ENCODE measurements around the gene ELK3. TPM values are rescaled to one million over a fixed set of nuclear protein-coding genes. Genes with fewer than 3 reads are reported as not detected.
A peak's percentile ranks its signal among the peaks of the same experiment; 100 is the strongest.

ELK3 gene
- total RNA-seq, 1 donor from 2014 or later: 3.7 TPM

DNA sequence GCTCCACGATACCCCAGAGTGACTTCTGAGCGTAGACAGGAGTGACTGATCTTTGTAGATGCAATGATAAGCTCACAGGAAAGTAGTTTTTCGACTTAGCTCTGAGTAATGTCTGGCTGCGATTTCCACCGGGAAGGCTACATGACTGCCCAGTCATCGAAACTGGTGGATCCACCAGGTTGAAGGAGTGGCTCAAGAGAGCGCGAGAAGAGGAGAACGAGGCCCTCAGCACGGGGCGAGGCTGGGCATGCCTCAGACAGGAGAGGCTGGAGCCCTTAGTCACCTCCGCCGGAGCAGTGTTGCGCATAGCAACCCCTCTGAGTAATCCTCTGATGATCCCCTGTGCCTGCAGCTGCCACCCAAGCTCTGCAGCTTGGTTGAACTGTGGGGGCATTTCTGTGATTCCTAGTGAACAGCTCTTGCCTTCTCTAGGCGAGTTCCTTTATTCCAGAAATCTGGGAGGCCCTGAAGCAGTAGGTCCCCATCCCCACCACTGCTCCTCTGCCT is 25.6 kb downstream of the ELK3 start:
- Mint-ChIP-seq H3K36me3 (ENCODE audit: unreplicated experiment) (no peaks in the 10 kb centered on the region), H3K4me3 (ENCODE audit: unreplicated experiment) (no peak overlapping the region), H3K4me1 (ENCODE audit: low read depth, unreplicated experiment) (peaks cover 20% of the 10 kb centered on the region), H3K27ac (ENCODE audit: unreplicated experiment) (peak overlapping the region; percentile 54), H3K27me3 (ENCODE audit: unreplicated experiment) (peaks cover 3% of the 10 kb centered on the region), H3K9me3 (ENCODE audit: unreplicated experiment) (no peaks in the 10 kb centered on the region)
- DNase-seq: no peak
- TF ChIP-seq, protein P1, sequence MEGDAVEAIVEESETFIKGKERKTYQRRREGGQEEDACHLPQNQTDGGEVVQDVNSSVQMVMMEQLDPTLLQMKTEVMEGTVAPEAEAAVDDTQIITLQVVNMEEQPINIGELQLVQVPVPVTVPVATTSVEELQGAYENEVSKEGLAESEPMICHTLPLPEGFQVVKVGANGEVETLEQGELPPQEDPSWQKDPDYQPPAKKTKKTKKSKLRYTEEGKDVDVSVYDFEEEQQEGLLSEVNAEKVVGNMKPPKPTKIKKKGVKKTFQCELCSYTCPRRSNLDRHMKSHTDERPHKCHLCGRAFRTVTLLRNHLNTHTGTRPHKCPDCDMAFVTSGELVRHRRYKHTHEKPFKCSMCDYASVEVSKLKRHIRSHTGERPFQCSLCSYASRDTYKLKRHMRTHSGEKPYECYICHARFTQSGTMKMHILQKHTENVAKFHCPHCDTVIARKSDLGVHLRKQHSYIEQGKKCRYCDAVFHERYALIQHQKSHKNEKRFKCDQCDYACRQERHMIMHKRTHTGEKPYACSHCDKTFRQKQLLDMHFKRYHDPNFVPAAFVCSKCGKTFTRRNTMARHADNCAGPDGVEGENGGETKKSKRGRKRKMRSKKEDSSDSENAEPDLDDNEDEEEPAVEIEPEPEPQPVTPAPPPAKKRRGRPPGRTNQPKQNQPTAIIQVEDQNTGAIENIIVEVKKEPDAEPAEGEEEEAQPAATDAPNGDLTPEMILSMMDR (IDR thresholded peaks at IDR 0.05; ENCODE audit: partially characterized antibody, unreplicated experiment): no peak

DNA sequence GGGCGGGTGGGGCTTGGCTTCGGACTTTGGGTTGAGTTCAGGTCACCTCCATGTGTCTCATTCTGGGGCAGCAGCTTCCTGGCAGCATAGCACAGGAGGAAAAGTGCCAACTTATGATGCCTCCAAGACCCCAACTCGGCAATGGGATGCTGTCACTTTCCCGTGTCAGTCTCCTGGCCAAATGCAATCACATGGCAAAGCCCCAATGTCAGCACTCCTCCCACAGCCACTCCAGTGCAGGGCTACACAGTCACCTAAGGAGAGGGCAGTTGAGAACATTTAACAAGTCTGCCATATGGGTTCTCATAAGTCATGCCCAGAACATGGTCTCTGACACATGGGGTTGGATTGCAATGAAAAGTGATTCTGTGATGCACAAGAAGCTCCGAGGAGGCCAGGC is 26.7 kb downstream of the ELK3 start:
- no peak for DNase-seq
- H3K27me3 Mint-ChIP-seq (ENCODE audit: unreplicated experiment): peaks cover 3% of the 10 kb centered on the region
- H3K4me1 Mint-ChIP-seq (ENCODE audit: low read depth, unreplicated experiment): peaks cover 19% of the 10 kb centered on the region

DNA sequence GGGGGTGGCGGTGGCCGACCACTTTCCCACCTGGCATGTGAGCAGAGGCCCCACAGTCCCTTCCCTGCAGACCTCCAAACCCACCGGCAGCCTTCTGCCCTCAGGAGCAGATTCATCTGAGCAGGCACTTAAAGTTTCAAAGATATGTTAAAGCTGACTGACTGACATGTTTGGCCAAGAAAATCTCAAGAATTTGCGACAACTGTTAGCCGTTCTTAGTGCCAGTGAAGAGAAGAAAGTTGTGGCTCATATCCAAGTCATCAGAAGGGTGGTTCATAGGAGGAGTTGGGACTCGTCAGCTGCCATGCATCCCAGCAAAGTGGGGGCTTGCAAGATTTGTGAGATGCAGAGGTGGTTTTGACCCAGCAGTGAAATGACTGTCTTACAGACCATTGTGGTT is 27.2 kb downstream of the ELK3 start:
- H3K27me3 Mint-ChIP-seq (ENCODE audit: unreplicated experiment): peaks cover 5% of the 10 kb centered on the region
- H3K36me3 Mint-ChIP-seq (ENCODE audit: unreplicated experiment): no peaks in the 10 kb centered on the region
- peaks cover 16% of the 10 kb centered on the region for H3K4me1 Mint-ChIP-seq (ENCODE audit: low read depth, unreplicated experiment)
- TF ChIP-seq, protein P1 (IDR thresholded peaks at IDR 0.05; ENCODE audit: partially characterized antibody, unreplicated experiment): no peak
- DNase-seq: no peak
- H3K4me3 Mint-ChIP-seq (ENCODE audit: unreplicated experiment): no peak overlapping the region
- no peak overlapping the region for H3K27ac Mint-ChIP-seq (ENCODE audit: unreplicated experiment)
- H3K9me3 Mint-ChIP-seq (ENCODE audit: unreplicated experiment): peaks cover 2% of the 10 kb centered on the region

More for the DNA sequence above, 26.7 kb downstream of the ELK3 start:
- Mint-ChIP-seq H3K4me3 (ENCODE audit: unreplicated experiment) (no peak overlapping the region), H3K27ac (ENCODE audit: unreplicated experiment) (no peak overlapping the region), H3K36me3 (ENCODE audit: unreplicated experiment) (no peaks in the 10 kb centered on the region), H3K9me3 (ENCODE audit: unreplicated experiment) (no peaks in the 10 kb centered on the region)
- TF ChIP-seq, protein P1 (IDR thresholded peaks at IDR 0.05; ENCODE audit: partially characterized antibody, unreplicated experiment): no peak

DNA sequence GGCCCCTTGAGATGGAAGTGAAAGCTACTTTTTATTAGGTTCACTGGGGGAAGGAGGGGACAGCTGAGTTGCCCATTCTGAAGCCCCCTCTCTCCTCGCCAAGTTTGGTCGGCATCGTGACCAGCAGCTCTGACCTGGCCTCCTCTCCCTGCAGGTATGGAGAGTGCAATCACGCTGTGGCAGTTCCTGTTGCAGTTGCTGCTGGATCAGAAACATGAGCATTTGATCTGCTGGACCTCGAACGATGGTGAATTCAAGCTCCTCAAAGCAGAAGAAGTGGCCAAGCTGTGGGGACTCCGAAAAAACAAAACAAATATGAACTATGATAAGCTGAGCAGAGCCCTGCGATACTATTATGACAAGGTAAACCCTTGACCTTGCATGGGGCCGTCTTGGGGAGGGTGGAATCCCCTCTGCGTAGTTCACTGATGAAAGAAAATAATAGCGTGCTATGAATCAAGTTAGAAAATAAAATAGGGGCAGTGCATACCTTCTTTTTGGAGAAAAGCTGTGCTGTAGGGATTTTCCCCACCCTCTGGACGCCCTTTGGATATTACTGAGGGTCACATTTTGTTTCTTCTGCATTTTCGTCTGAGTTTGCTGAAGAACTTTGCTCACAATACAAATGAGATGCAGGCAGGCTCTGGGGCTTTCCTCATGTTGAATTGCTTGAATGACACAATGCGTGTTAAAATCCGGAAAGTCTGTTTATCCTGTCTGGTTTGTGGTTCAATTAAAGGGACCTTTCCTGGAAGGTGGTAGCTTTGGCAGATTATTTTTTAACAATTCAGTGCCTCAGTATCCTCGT is 29.4 kb downstream of the ELK3 start:
- Mint-ChIP-seq H3K27ac (ENCODE audit: unreplicated experiment) (no peak overlapping the region), H3K9me3 (ENCODE audit: unreplicated experiment) (peaks cover 3% of the 10 kb centered on the region), H3K36me3 (ENCODE audit: unreplicated experiment) (no peaks in the 10 kb centered on the region), H3K4me1 (ENCODE audit: low read depth, unreplicated experiment) (peaks cover 18% of the 10 kb centered on the region), H3K4me3 (ENCODE audit: unreplicated experiment) (no peak overlapping the region), H3K27me3 (ENCODE audit: unreplicated experiment) (peaks cover 10% of the 10 kb centered on the region)
- TF ChIP-seq, protein P1 (IDR thresholded peaks at IDR 0.05; ENCODE audit: partially characterized antibody, unreplicated experiment): no peak
- no peak for DNase-seq

DNA sequence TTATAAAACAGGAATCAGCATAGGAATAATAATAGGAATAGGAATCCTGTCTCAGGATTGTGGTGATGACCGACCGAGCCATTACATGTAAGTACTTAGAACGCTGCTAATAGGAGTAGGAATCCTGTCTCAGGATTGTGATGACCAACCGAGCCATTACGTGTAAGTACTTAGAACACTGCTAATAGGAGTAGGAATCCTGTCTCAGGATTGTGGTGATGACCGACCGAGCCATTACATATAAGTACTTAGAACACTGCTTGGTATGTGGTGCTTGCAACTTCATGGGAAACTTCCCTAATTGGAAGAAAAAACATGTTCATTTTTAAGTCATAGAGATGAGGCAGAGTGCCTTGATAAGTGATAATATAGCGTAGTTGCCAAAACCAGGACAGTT is 30.0 kb downstream of the ELK3 start:
- peaks cover 15% of the 10 kb centered on the region for H3K4me1 Mint-ChIP-seq (ENCODE audit: low read depth, unreplicated experiment)
- no peak for DNase-seq
- no peak overlapping the region for H3K27ac Mint-ChIP-seq (ENCODE audit: unreplicated experiment)
- no peaks in the 10 kb centered on the region for H3K36me3 Mint-ChIP-seq (ENCODE audit: unreplicated experiment)
- TF ChIP-seq, protein P1 (IDR thresholded peaks at IDR 0.05; ENCODE audit: partially characterized antibody, unreplicated experiment): no peak
- H3K9me3 Mint-ChIP-seq (ENCODE audit: unreplicated experiment): peaks cover 3% of the 10 kb centered on the region
- H3K4me3 Mint-ChIP-seq (ENCODE audit: unreplicated experiment): no peak overlapping the region
- H3K27me3 Mint-ChIP-seq (ENCODE audit: unreplicated experiment): peaks cover 10% of the 10 kb centered on the region

Measured in glutamatergic neuron (in vitro differentiated cells).